ENCODE measurements around the gene ALCAM. TPM values are rescaled to one million over a fixed set of nuclear protein-coding genes. Genes with fewer than 3 reads are reported as not detected.

ALCAM gene
- total and polyA plus RNA-seq, 4 donors: 35.4 to 154 (median 80.7) TPM

GRCh38 chr3:105440113-105440512, 73.4 kb downstream of the ALCAM start:
- no peaks in the 10 kb centered on the region for H3K9me3 ChIP-seq (ENCODE audit: control insufficient read depth, low read length)
- H3K27ac ChIP-seq (ENCODE audit: low read depth in 1 of 2, low read length in 2 of 2): no peak overlapping the region
- H3K27me3 ChIP-seq (ENCODE audit: control insufficient read depth in 1 of 2, insufficient read depth in 2 of 2, low read length in 1 of 2): no peaks in the 10 kb centered on the region
- no peak overlapping the region for H3K4me3 ChIP-seq (ENCODE audit: low read length in 2 of 2)
- H3K36me3 ChIP-seq (ENCODE audit: control insufficient read depth in 1 of 2, insufficient read depth in 2 of 2, low read length in 1 of 2): no peaks in the 10 kb centered on the region
- DNase-seq (no peak), ATAC-seq (ENCODE audit: low FRiP score) (no peak)
- WGBS, 2 donors: 95% methylated on average over 3 of the region's 3 CpGs
- intact Hi-C loops (cut with DNase I): no loop called here
- H3K4me1 ChIP-seq (ENCODE audit: control insufficient read depth in 1 of 2, insufficient read depth in 2 of 2, low read length in 2 of 2): no peaks in the 10 kb centered on the region

- H3K4me3 ChIP-seq (ENCODE audit: low read length in 2 of 2): no peak overlapping the region
- H3K27ac ChIP-seq (ENCODE audit: low read depth in 1 of 2, low read length in 2 of 2): no peak overlapping the region
- DNase-seq (no peak), ATAC-seq (ENCODE audit: low FRiP score) (no peak)
- no peaks in the 10 kb centered on the region for H3K4me1 ChIP-seq (ENCODE audit: control insufficient read depth in 1 of 2, insufficient read depth in 2 of 2, low read length in 2 of 2)
- no peaks in the 10 kb centered on the region for H3K27me3 ChIP-seq (ENCODE audit: control insufficient read depth in 1 of 2, insufficient read depth in 2 of 2, low read length in 1 of 2)
- H3K36me3 ChIP-seq (ENCODE audit: control insufficient read depth in 1 of 2, insufficient read depth in 2 of 2, low read length in 1 of 2): no peaks in the 10 kb centered on the region
- intact Hi-C loops (cut with DNase I): no loop called here
- 89 to 91% methylated on average over 1 of the region's 1 CpG for WGBS, 2 donors
- no peaks in the 10 kb centered on the region for H3K9me3 ChIP-seq (ENCODE audit: control insufficient read depth, low read length)
Measured at GRCh38 chr3:105444725-105445124, 78.0 kb downstream of the ALCAM start.

- 51 to 59% methylated on average over 4 of the region's 4 CpGs for WGBS, 2 donors
- ATAC-seq (ENCODE audit: low FRiP score): no peak
- Histone ChIP-seq H3K4me3 (ENCODE audit: low read length in 2 of 2) (no peak overlapping the region), H3K9me3 (ENCODE audit: control insufficient read depth, low read length) (no peaks in the 10 kb centered on the region), H3K4me1 (ENCODE audit: control insufficient read depth in 1 of 2, insufficient read depth in 2 of 2, low read length in 2 of 2) (no peaks in the 10 kb centered on the region), H3K27ac (ENCODE audit: low read depth in 1 of 2, low read length in 2 of 2) (no peak overlapping the region), H3K27me3 (ENCODE audit: control insufficient read depth in 1 of 2, insufficient read depth in 2 of 2, low read length in 1 of 2) (no peaks in the 10 kb centered on the region), H3K36me3 (ENCODE audit: control insufficient read depth in 1 of 2, insufficient read depth in 2 of 2, low read length in 1 of 2) (no peaks in the 10 kb centered on the region)
- no peak for DNase-seq
- intact Hi-C loops (cut with DNase I): no loop called here
Measured at GRCh38 chr3:105448338-105448982, 81.8 kb downstream of the ALCAM start.

GRCh38 chr3:105449414-105449813, 82.7 kb downstream of the ALCAM start:
- 93 to 96% methylated on average over 3 of the region's 3 CpGs for WGBS, 2 donors
- Histone ChIP-seq H3K9me3 (ENCODE audit: control insufficient read depth, low read length) (no peaks in the 10 kb centered on the region), H3K27ac (ENCODE audit: low read depth in 1 of 2, low read length in 2 of 2) (no peak overlapping the region), H3K4me1 (ENCODE audit: control insufficient read depth in 1 of 2, insufficient read depth in 2 of 2, low read length in 2 of 2) (no peaks in the 10 kb centered on the region), H3K36me3 (ENCODE audit: control insufficient read depth in 1 of 2, insufficient read depth in 2 of 2, low read length in 1 of 2) (no peaks in the 10 kb centered on the region), H3K4me3 (ENCODE audit: low read length in 2 of 2) (no peak overlapping the region), H3K27me3 (ENCODE audit: control insufficient read depth in 1 of 2, insufficient read depth in 2 of 2, low read length in 1 of 2) (no peaks in the 10 kb centered on the region)
- no peak for DNase-seq
- no peak for ATAC-seq (ENCODE audit: low FRiP score)
- intact Hi-C loops (cut with DNase I): no loop called here

GRCh38 chr3:105456017-105456416, 89.3 kb downstream of the ALCAM start:
- 82 to 86% methylated on average over 6 of the region's 6 CpGs for WGBS, 2 donors
- H3K9me3 ChIP-seq (ENCODE audit: control insufficient read depth, low read length): no peaks in the 10 kb centered on the region
- intact Hi-C loops (cut with DNase I): no loop called here
- H3K4me1 ChIP-seq (ENCODE audit: control insufficient read depth in 1 of 2, insufficient read depth in 2 of 2, low read length in 2 of 2): peaks cover 0 to 10% of the 10 kb centered on the region in 2 donors
- DNase-seq: no peak
- no peak overlapping the region for H3K4me3 ChIP-seq (ENCODE audit: low read length in 2 of 2)
- no peaks in the 10 kb centered on the region for H3K27me3 ChIP-seq (ENCODE audit: control insufficient read depth in 1 of 2, insufficient read depth in 2 of 2, low read length in 1 of 2)
- no peaks in the 10 kb centered on the region for H3K36me3 ChIP-seq (ENCODE audit: control insufficient read depth in 1 of 2, insufficient read depth in 2 of 2, low read length in 1 of 2)
- no peak overlapping the region for H3K27ac ChIP-seq (ENCODE audit: low read depth in 1 of 2, low read length in 2 of 2)
- ATAC-seq (ENCODE audit: low FRiP score): no peak

- peaks cover 0 to 10% of the 10 kb centered on the region in 2 donors for H3K4me1 ChIP-seq (ENCODE audit: control insufficient read depth in 1 of 2, insufficient read depth in 2 of 2, low read length in 2 of 2)
- H3K27me3 ChIP-seq (ENCODE audit: control insufficient read depth in 1 of 2, insufficient read depth in 2 of 2, low read length in 1 of 2): no peaks in the 10 kb centered on the region
- no peaks in the 10 kb centered on the region for H3K9me3 ChIP-seq (ENCODE audit: control insufficient read depth, low read length)
- ATAC-seq (ENCODE audit: low FRiP score): no peak
- WGBS, 2 donors: 56 to 59% methylated on average over 3 of the region's 3 CpGs
- no peak for DNase-seq
- H3K27ac ChIP-seq (ENCODE audit: low read depth in 1 of 2, low read length in 2 of 2): no peak overlapping the region
- H3K36me3 ChIP-seq (ENCODE audit: control insufficient read depth in 1 of 2, insufficient read depth in 2 of 2, low read length in 1 of 2): no peaks in the 10 kb centered on the region
- intact Hi-C loops (cut with DNase I): no loop called here
- H3K4me3 ChIP-seq (ENCODE audit: low read length in 2 of 2): no peak overlapping the region
Measured at GRCh38 chr3:105458518-105459215, 92.0 kb downstream of the ALCAM start.

- 79 to 86% methylated on average over 3 of the region's 3 CpGs for WGBS, 2 donors
- Histone ChIP-seq H3K4me1 (ENCODE audit: control insufficient read depth in 1 of 2, insufficient read depth in 2 of 2, low read length in 2 of 2) (peaks cover 0 to 10% of the 10 kb centered on the region in 2 donors), H3K36me3 (ENCODE audit: control insufficient read depth in 1 of 2, insufficient read depth in 2 of 2, low read length in 1 of 2) (no peaks in the 10 kb centered on the region), H3K4me3 (ENCODE audit: low read length in 2 of 2) (no peak overlapping the region), H3K27ac (ENCODE audit: low read depth in 1 of 2, low read length in 2 of 2) (no peak overlapping the region), H3K27me3 (ENCODE audit: control insufficient read depth in 1 of 2, insufficient read depth in 2 of 2, low read length in 1 of 2) (no peaks in the 10 kb centered on the region), H3K9me3 (ENCODE audit: control insufficient read depth, low read length) (no peaks in the 10 kb centered on the region)
- ATAC-seq (ENCODE audit: low FRiP score) (no peak), DNase-seq (no peak)
- intact Hi-C loops (cut with DNase I): no loop called here
Measured at GRCh38 chr3:105459566-105460290, 93.0 kb downstream of the ALCAM start.

GRCh38 chr3:105463620-105464019, 96.9 kb downstream of the ALCAM start:
- ATAC-seq (ENCODE audit: low FRiP score) (no peak), DNase-seq (no peak)
- Histone ChIP-seq H3K4me1 (ENCODE audit: control insufficient read depth in 1 of 2, insufficient read depth in 2 of 2, low read length in 2 of 2) (peaks cover 2 to 3% of the 10 kb centered on the region in 2 donors), H3K27ac (ENCODE audit: low read depth in 1 of 2, low read length in 2 of 2) (no peak overlapping the region), H3K4me3 (ENCODE audit: low read length in 2 of 2) (no peak overlapping the region), H3K27me3 (ENCODE audit: control insufficient read depth in 1 of 2, insufficient read depth in 2 of 2, low read length in 1 of 2) (no peaks in the 10 kb centered on the region), H3K9me3 (ENCODE audit: control insufficient read depth, low read length) (no peaks in the 10 kb centered on the region), H3K36me3 (ENCODE audit: control insufficient read depth in 1 of 2, insufficient read depth in 2 of 2, low read length in 1 of 2) (no peaks in the 10 kb centered on the region)
- intact Hi-C loops (cut with DNase I): no loop called here
- WGBS, 2 donors: 95 to 96% methylated on average over 1 of the region's 1 CpG
